Adipocyte (in vitro differentiated cells): Measurements from ENCODE around the gene DDC.
A peak's percentile ranks its signal among the peaks of the same experiment; 100 is the strongest.

ENCODE experiments used
- DNase-seq: peaks from one replicate; pipeline ENCODE4 v3.0.0-alpha.2; 2015; ENCODE audit warnings: low read depth
- H3K27me3 ChIP-seq: replicated peaks from 2 replicates; pipeline ENCODE4 v1.7.0; 2013; ENCODE audit warnings: mild to moderate bottlenecking, low read length, moderate library complexity; ENCODE audit not compliant: control insufficient read depth, insufficient read depth
- H3K36me3 ChIP-seq: 2 replicates; pipeline ENCODE4 v1.7.0; 2013; ENCODE audit warnings: low read length, mild to moderate bottlenecking, moderate library complexity; ENCODE audit not compliant: control insufficient read depth, insufficient read depth, severe bottlenecking
- H3K4me1 ChIP-seq: 2 replicates; pipeline ENCODE4 v1.7.0; 2013; ENCODE audit warnings: mild to moderate bottlenecking, low read length, moderate library complexity; ENCODE audit not compliant: control insufficient read depth, insufficient read depth
- H3K4me3 ChIP-seq: 2 replicates; pipeline ENCODE4 v1.7.0; 2013; ENCODE audit warnings: mild to moderate bottlenecking, low read length, moderate library complexity
- H3K9ac ChIP-seq: 2 replicates; pipeline ENCODE4 v1.7.0; 2013; ENCODE audit warnings: mild to moderate bottlenecking, low read length, moderate library complexity
- H3K9me3 ChIP-seq: 2 replicates; pipeline ENCODE4 v1.7.0; 2013; ENCODE audit warnings: mild to moderate bottlenecking, low read length, moderate library complexity; ENCODE audit not compliant: control insufficient read depth

The DDC gene

DNA sequence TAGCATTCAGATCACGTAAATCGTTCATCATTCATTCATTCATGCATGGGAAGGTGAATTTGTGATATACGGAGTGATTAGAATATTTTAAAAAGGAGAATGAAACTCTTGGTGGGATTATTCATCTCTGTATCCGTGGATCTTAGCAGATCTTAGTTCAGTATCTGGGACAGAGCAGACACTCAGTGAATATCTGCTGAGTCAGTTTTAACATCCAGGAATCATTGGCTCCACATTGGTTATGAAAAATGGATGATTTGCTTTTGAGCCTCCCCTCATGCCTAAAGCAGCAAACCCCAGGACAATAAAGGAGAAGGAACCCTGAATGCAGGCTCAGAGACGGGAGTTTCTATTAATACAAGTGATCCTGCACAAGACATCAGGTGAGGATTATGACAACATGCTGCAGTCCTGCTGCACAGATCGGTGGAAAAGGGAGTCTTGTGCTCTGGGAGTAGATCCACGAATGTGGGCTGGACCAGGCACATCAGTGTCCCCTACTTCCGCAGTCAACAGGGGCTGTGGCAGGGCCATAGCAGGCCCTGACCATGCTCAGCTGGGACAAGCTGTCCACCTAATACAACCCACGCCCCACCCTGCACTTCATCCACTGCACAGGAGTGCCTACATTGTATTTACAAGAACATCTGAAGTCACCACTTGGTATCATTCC is 88.1 kb downstream of the DDC start:
- Histone ChIP-seq H3K4me1 (peaks cover 9% of the 10 kb centered on the region), H3K9ac (no peak overlapping the region)
- DNase-seq = no peak

DNA sequence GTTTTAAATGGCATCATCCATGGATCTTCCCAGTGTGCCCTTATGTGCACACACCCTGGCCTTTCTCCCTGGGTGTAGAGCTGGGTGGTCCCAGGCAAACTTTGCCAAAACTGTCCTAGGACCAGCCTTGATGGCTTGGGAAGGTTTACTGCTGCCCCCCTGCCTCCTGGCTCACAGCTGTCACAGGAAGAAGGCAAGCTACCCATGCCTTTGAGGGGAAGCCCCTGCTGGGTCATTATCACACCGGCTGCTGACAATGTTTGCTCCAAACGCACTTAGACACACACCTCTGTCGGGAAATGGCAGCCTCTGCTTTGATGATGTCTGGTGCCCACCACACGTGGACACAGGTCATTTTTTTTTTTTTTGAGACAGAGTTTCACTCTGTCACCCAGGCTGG is 89.9 kb downstream of the DDC start:
- Histone ChIP-seq H3K27me3 (peaks cover 33% of the 10 kb centered on the region), H3K9me3 (no peaks in the 10 kb centered on the region), H3K36me3 (no peaks in the 10 kb centered on the region), H3K9ac (no peak overlapping the region), H3K4me1 (peaks cover 9% of the 10 kb centered on the region), H3K4me3 (no peak overlapping the region)
- no peak for DNase-seq

More for the DNA sequence above, 88.1 kb downstream of the DDC start:
- peaks cover 24% of the 10 kb centered on the region for H3K27me3 ChIP-seq
- H3K9me3 ChIP-seq = no peaks in the 10 kb centered on the region
- H3K4me3 ChIP-seq = no peak overlapping the region
- H3K36me3 ChIP-seq = no peaks in the 10 kb centered on the region

DNA sequence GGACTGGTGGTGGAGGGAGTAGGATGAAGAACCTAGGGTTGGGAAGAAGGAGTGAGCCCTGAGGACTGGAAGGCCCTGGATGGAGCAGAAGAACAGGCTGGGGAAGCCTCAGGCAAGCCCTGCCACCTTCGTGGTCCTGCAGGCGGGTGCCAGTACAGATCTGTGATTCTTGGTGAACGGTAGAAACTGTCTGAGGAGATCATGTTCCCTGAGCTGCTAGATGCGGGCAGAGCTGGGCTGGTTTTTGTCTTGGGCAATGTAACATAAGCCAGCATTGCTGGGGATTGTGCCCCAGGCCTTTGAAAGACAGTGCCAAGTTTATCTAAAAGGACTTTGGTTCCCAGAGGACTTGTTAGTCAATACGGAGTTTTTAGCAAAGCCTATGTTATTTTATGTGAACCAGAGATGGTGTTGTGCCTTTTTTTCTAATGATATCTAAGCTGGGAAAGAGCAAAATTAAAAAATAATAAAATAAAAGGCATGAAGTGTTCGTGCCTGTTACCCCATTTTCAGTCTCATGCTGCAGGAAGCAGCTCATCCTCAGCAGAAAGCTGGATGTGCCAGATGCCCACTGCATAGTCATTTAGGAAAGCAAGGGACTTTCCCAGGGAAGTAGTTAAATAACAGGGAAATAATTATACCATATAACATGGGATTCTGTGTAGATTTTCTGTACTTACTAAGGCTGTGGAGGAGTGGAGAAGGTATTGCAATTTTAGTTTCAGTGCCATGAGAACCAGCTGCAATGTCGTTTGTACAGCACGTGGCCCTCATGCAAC is 90.6 kb downstream of the DDC start:
- no peak overlapping the region for H3K9ac ChIP-seq
- H3K9me3 ChIP-seq = no peaks in the 10 kb centered on the region
- peaks cover 30% of the 10 kb centered on the region for H3K27me3 ChIP-seq
- no peaks in the 10 kb centered on the region for H3K36me3 ChIP-seq
- H3K4me3 ChIP-seq = no peak overlapping the region
- DNase-seq = peak; percentile 89
- peaks cover 9% of the 10 kb centered on the region for H3K4me1 ChIP-seq

DNA sequence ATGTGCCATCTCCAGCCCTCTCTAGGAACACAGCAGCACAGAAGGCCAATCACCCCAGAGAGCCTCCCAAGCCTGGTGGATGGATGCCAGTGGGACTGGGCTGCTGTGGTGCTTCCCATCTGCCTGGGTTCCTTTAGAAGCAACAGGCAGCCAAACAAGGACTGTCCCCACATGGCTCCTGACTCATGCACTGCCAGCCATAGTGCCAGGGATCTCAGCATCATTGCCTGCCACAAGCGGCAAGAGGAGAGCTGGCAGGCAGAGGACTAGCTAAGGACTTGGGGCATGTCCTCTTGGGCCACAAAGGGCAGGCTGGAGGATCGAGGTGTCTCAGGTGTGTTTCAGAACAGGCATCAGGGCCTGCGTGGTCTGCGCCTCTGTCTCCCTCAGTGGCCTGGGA is 91.7 kb downstream of the DDC start:
- Histone ChIP-seq H3K4me3 (no peak overlapping the region), H3K4me1 (peaks cover 9% of the 10 kb centered on the region), H3K27me3 (peaks cover 30% of the 10 kb centered on the region), H3K36me3 (no peaks in the 10 kb centered on the region), H3K9me3 (no peaks in the 10 kb centered on the region), H3K9ac (no peak overlapping the region)
- no peak for DNase-seq

DNA sequence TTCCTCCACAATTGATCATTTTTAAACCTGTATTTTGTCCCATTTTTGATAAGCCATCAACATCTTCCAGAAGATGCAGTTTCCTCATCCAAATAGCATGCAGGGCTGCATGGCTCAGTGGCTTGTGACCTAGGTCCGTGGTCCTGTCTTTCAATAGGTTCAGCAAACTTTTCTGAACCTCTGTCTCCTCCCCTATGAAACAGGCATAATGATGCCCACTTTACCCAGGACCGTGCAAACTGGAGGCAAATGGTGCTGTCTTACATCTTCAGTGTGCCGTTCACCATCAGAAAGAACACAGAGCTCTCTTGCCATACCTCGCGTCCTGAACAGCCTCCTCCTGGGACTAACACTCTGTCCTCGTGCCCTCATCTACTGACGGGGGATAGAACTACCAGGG is 92.8 kb downstream of the DDC start:
- no peak overlapping the region for H3K4me3 ChIP-seq
- peaks cover 34% of the 10 kb centered on the region for H3K27me3 ChIP-seq
- no peaks in the 10 kb centered on the region for H3K9me3 ChIP-seq
- peaks cover 9% of the 10 kb centered on the region for H3K4me1 ChIP-seq
- no peaks in the 10 kb centered on the region for H3K36me3 ChIP-seq
- no peak overlapping the region for H3K9ac ChIP-seq
- no peak for DNase-seq

GRCh38 chr7:50471970-50472369 is 93.2 kb downstream of the DDC start:
- H3K4me3 ChIP-seq = no peak overlapping the region
- no peaks in the 10 kb centered on the region for H3K36me3 ChIP-seq
- DNase-seq = no peak
- H3K9ac ChIP-seq = no peak overlapping the region
- H3K9me3 ChIP-seq = no peaks in the 10 kb centered on the region
- H3K4me1 ChIP-seq = peaks cover 9% of the 10 kb centered on the region
- H3K27me3 ChIP-seq = peaks cover 38% of the 10 kb centered on the region

- no peaks in the 10 kb centered on the region for H3K36me3 ChIP-seq
- no peak for DNase-seq
- no peak overlapping the region for H3K4me3 ChIP-seq
- H3K9ac ChIP-seq = no peak overlapping the region
- peaks cover 38% of the 10 kb centered on the region for H3K27me3 ChIP-seq
- H3K9me3 ChIP-seq = no peaks in the 10 kb centered on the region
- peaks cover 9% of the 10 kb centered on the region for H3K4me1 ChIP-seq
Measured at GRCh38 chr7:50470250-50471163, 94.7 kb downstream of the DDC start.

- no peaks in the 10 kb centered on the region for H3K36me3 ChIP-seq
- H3K27me3 ChIP-seq = peaks cover 43% of the 10 kb centered on the region
- DNase-seq = no peak
- H3K9me3 ChIP-seq = no peaks in the 10 kb centered on the region
- no peak overlapping the region for H3K4me3 ChIP-seq
- H3K4me1 ChIP-seq = no peaks in the 10 kb centered on the region
- H3K9ac ChIP-seq = no peak overlapping the region
Measured at GRCh38 chr7:50469181-50469580, 96.0 kb downstream of the DDC start.

- Histone ChIP-seq H3K36me3 (no peaks in the 10 kb centered on the region), H3K4me1 (no peaks in the 10 kb centered on the region), H3K4me3 (no peak overlapping the region), H3K9me3 (no peaks in the 10 kb centered on the region), H3K27me3 (peaks cover 53% of the 10 kb centered on the region), H3K9ac (no peak overlapping the region)
- peak; percentile 91 for DNase-seq
Measured at GRCh38 chr7:50467817-50468610, 97.2 kb downstream of the DDC start.

DNA sequence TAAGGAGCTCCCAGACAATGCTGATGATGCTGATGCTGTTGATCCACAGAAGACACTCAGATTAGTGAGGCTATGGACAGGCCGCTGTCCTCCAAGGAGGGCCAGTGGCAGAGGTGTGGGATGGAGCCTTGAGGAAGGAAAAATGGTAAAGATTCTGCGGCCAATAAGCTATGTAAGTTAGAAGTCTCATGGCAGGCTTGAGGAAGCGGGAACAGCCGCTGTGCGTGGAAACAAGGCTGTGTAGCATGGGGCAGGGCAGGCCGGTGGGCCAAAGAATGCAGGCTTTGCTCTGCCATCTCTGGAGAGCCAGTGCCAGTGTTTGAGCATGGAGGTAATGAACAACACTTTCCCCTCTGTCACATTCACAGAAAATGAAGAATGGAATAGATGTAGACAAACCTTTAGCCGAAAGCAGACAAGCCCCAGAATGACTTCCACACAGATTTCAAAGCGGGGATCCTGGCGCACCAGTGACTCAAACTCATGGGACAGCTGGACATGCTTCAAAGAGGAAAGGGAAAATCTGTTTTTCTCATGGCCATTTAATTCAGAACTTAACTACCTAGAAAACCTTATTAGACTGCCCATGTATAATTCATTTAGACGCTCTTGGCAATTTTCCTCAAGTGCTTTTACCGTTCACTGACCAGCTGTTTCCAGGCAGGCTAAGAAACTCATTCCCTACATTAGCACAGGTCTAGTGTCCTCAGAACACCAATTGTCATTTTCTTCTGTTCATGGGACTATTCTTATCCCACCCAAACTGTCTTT is 98.2 kb downstream of the DDC start:
- H3K4me1 ChIP-seq = no peaks in the 10 kb centered on the region
- no peaks in the 10 kb centered on the region for H3K36me3 ChIP-seq
- H3K9ac ChIP-seq = no peak overlapping the region
- H3K9me3 ChIP-seq = no peaks in the 10 kb centered on the region
- H3K4me3 ChIP-seq = no peak overlapping the region
- no peak for DNase-seq
- H3K27me3 ChIP-seq = peaks cover 44% of the 10 kb centered on the region
